PC-3 (cell line): ENCODE results near the gene NRDC.

Experiments
- CTCF ChIP-seq: fragments of 300-600 bp; sonication (generic); conservative IDR thresholded peaks from 2 replicates; pipeline ENCODE4 v1.5.1; 2017; ENCODE audit warnings: antibody characterized with exemption, low read depth, mild to moderate bottlenecking, low read length
- EZH2 ChIP-seq: fragments of 300-600 bp; sonication (generic); IDR thresholded peaks from one replicate; pipeline ENCODE4 v1.6.1; 2017; ENCODE audit warnings: antibody characterized with exemption, mild to moderate bottlenecking, low read length; ENCODE audit not compliant: unreplicated experiment
- EZH2phosphoT487 ChIP-seq: fragments of 300-600 bp; sonication (generic); IDR thresholded peaks from 2 replicates; pipeline ENCODE4 v1.6.1; 2018; ENCODE audit warnings: mild to moderate bottlenecking, antibody characterized with exemption, low read length, borderline replicate concordance

- TF ChIP-seq CTCF, result no peak
- TF ChIP-seq EZH2, result no peak
- no peak for TF ChIP-seq EZH2phosphoT487
These were observed 25.2 kb downstream of the NRDC start for GRCh38 chr1:51853360-51853759.
